B cell (primary cell): ENCODE data around the gene MFSD11.

Experiments
- EZH2 ChIP-seq: IDR thresholded peaks from 2 replicates; pipeline ENCODE4 v1.6.1; 2012; ENCODE audit warnings: borderline replicate concordance, low read depth, mild to moderate bottlenecking, moderate library complexity, low read length; ENCODE audit not compliant: insufficient read depth, poor library complexity, severe bottlenecking
- TF ChIP-seq, protein P1 (sequence below): fragments of 200-600 bp; IDR thresholded peaks from one replicate; pipeline ENCODE4 v1.8.0; 2022; ENCODE audit warnings: antibody characterized with exemption, mild to moderate bottlenecking

DNA sequence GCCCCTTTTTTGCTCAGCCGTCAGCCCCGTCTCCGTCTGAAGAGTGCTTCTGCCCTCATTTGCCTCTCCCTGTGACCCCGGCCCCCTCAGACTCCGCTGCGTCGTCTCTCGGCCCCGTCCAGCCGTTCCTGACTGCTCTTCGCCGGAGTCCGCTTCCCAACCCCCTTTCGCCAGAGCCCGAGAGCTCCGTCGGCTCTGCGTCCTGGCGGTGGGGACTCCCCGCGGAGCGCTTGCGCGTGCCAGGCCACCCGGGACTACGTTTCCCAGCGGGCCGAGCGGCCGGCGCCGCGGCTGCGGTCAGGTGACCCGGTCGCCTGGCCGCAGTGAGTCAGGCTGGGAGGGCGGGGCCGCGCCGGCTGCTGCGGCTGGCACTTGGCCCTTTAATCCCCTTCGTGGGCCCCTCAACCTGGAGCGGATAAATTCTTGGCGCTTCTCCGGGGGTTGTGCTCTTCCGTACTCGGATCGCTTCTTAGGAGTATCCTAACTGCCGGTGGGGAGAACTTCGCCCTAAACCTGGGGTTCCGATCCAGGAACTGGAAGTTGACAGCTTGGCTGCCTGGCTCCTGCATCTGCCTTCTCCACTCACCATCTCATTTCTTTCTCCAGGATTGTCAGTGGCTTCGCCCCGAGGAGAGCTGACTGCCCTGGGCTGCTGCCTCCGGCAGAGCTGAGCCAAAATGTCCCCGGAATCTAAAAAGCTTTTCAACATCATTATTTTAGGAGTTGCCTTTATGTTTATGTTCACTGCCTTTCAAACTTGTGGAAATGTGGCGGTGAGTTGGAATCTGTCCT is at the start of gene MFSD11:
- TF ChIP-seq, protein P1, sequence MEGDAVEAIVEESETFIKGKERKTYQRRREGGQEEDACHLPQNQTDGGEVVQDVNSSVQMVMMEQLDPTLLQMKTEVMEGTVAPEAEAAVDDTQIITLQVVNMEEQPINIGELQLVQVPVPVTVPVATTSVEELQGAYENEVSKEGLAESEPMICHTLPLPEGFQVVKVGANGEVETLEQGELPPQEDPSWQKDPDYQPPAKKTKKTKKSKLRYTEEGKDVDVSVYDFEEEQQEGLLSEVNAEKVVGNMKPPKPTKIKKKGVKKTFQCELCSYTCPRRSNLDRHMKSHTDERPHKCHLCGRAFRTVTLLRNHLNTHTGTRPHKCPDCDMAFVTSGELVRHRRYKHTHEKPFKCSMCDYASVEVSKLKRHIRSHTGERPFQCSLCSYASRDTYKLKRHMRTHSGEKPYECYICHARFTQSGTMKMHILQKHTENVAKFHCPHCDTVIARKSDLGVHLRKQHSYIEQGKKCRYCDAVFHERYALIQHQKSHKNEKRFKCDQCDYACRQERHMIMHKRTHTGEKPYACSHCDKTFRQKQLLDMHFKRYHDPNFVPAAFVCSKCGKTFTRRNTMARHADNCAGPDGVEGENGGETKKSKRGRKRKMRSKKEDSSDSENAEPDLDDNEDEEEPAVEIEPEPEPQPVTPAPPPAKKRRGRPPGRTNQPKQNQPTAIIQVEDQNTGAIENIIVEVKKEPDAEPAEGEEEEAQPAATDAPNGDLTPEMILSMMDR: no peak
- TF ChIP-seq EZH2: no peak
